GM12873 (cell line): Measurements from ENCODE around the gene PLEKHA8.

Experiments used
- CTCF ChIP-seq: IDR thresholded peaks from 2 replicates; pipeline ENCODE4 v1.5.1; 2012; ENCODE audit warnings: low read depth, mild to moderate bottlenecking, moderate library complexity, low read length, control low read depth; ENCODE audit not compliant: insufficient read depth; ENCODE audit errors: missing control alignments

PLEKHA8 gene

GRCh38 chr7:30155481-30155880, 127.3 kb downstream of the PLEKHA8 start:
- no peak for TF ChIP-seq CTCF

GRCh38 chr7:30157204-30157603, 129.0 kb downstream of the PLEKHA8 start:
- no peak for TF ChIP-seq CTCF

GRCh38 chr7:30159163-30159562, 131.0 kb downstream of the PLEKHA8 start:
- TF ChIP-seq CTCF, result no peak

GRCh38 chr7:30159698-30160143, 131.5 kb downstream of the PLEKHA8 start:
- peak; percentile 32 for TF ChIP-seq CTCF

GRCh38 chr7:30160329-30160728, 132.1 kb downstream of the PLEKHA8 start:
- TF ChIP-seq CTCF, result no peak

- no peak for TF ChIP-seq CTCF
Measured at GRCh38 chr7:30162133-30162532, 133.9 kb downstream of the PLEKHA8 start.

GRCh38 chr7:30162622-30163124, 134.5 kb downstream of the PLEKHA8 start:
- TF ChIP-seq CTCF, result no peak

- TF ChIP-seq CTCF, result no peak
Measured at GRCh38 chr7:30163231-30163894, 135.2 kb downstream of the PLEKHA8 start.
